Measurements from ENCODE around the gene DACH1. TPM values are rescaled to one million over a fixed set of nuclear protein-coding genes. Genes with fewer than 3 reads are reported as not detected.

DACH1 gene
- total and polyA plus RNA-seq, 2 donors (not counting 1 experiment from before 2014, with no cell fraction given) = 0.02 to 0.33 TPM

- no peak for TF ChIP-seq CTCF (conservative IDR thresholded peaks at IDR 0.05 in 1 of 2, IDR thresholded peaks at IDR 0.05 in 1 of 2; ENCODE audit: low read depth in 1 of 2, low read length in 2 of 2)
- TF ChIP-seq EZH2 (IDR thresholded peaks at IDR 0.05; ENCODE audit: low read length, missing control alignments) = no peak
- Histone ChIP-seq H3K4me2 (ENCODE audit: extremely low read depth, insufficient read depth, low read length) (no peak overlapping the region), H3K79me2 (ENCODE audit: control insufficient read depth, insufficient read depth, low read length) (no peaks in the 10 kb centered on the region), H4K20me1 (ENCODE audit: control insufficient read depth, extremely low read depth, insufficient read depth, low read length) (no peaks in the 10 kb centered on the region), H3K9me3 (ENCODE audit: control insufficient read depth, insufficient read depth, low read depth, low read length) (no peaks in the 10 kb centered on the region), H3K4me1 (ENCODE audit: control insufficient read depth, extremely low read depth, insufficient read depth, low read length) (no peaks in the 10 kb centered on the region), H2AFZ (ENCODE audit: low read length) (no peak overlapping the region), H3K27ac (ENCODE audit: insufficient read depth, low read length) (no peak overlapping the region), H3K27me3 (ENCODE audit: control insufficient read depth, insufficient read depth, low read length) (no peaks in the 10 kb centered on the region), H3K9ac (ENCODE audit: insufficient read depth, low read length) (no peak overlapping the region), H3K36me3 (ENCODE audit: control insufficient read depth, insufficient read depth, low read length) (no peaks in the 10 kb centered on the region), H3K4me3 (replicated peaks in 1 of 4; ENCODE audit: control extremely low read depth in 1 of 4, insufficient read depth in 1 of 4, low read depth in 3 of 4, low read length in 4 of 4) (no peak overlapping the region)
- DNase-seq (ENCODE audit: low read depth in 2 of 2) = no peak
These were observed 409.4 kb downstream of the DACH1 start for GRCh38 chr13:71457645-71458044.

- no peaks in the 10 kb centered on the region for H4K20me1 ChIP-seq (ENCODE audit: control insufficient read depth, extremely low read depth, insufficient read depth, low read length)
- DNase-seq (ENCODE audit: low read depth in 2 of 2) = no peak
- no peak overlapping the region for H3K4me3 ChIP-seq (replicated peaks in 1 of 4; ENCODE audit: control extremely low read depth in 1 of 4, insufficient read depth in 1 of 4, low read depth in 3 of 4, low read length in 4 of 4)
- H3K27ac ChIP-seq (ENCODE audit: insufficient read depth, low read length) = no peak overlapping the region
- H3K36me3 ChIP-seq (ENCODE audit: control insufficient read depth, insufficient read depth, low read length) = no peaks in the 10 kb centered on the region
- H2AFZ ChIP-seq (ENCODE audit: low read length) = no peak overlapping the region
- no peak overlapping the region for H3K4me2 ChIP-seq (ENCODE audit: extremely low read depth, insufficient read depth, low read length)
- no peaks in the 10 kb centered on the region for H3K9me3 ChIP-seq (ENCODE audit: control insufficient read depth, insufficient read depth, low read depth, low read length)
- H3K9ac ChIP-seq (ENCODE audit: insufficient read depth, low read length) = no peak overlapping the region
- no peak for TF ChIP-seq EZH2 (IDR thresholded peaks at IDR 0.05; ENCODE audit: low read length, missing control alignments)
- no peak for TF ChIP-seq CTCF (conservative IDR thresholded peaks at IDR 0.05 in 1 of 2, IDR thresholded peaks at IDR 0.05 in 1 of 2; ENCODE audit: low read depth in 1 of 2, low read length in 2 of 2)
- no peaks in the 10 kb centered on the region for H3K79me2 ChIP-seq (ENCODE audit: control insufficient read depth, insufficient read depth, low read length)
- H3K27me3 ChIP-seq (ENCODE audit: control insufficient read depth, insufficient read depth, low read length) = no peaks in the 10 kb centered on the region
- no peaks in the 10 kb centered on the region for H3K4me1 ChIP-seq (ENCODE audit: control insufficient read depth, extremely low read depth, insufficient read depth, low read length)
These were observed 410.9 kb downstream of the DACH1 start for GRCh38 chr13:71456136-71456535.

GRCh38 chr13:71454509-71454908 lies 412.5 kb downstream of the DACH1 start:
- Histone ChIP-seq H2AFZ (ENCODE audit: low read length) (no peak overlapping the region), H3K4me3 (replicated peaks in 1 of 4; ENCODE audit: control extremely low read depth in 1 of 4, insufficient read depth in 1 of 4, low read depth in 3 of 4, low read length in 4 of 4) (no peak overlapping the region), H3K4me2 (ENCODE audit: extremely low read depth, insufficient read depth, low read length) (no peak overlapping the region), H3K9ac (ENCODE audit: insufficient read depth, low read length) (no peak overlapping the region), H3K36me3 (ENCODE audit: control insufficient read depth, insufficient read depth, low read length) (no peaks in the 10 kb centered on the region), H3K27me3 (ENCODE audit: control insufficient read depth, insufficient read depth, low read length) (no peaks in the 10 kb centered on the region), H3K27ac (ENCODE audit: insufficient read depth, low read length) (no peak overlapping the region), H3K4me1 (ENCODE audit: control insufficient read depth, extremely low read depth, insufficient read depth, low read length) (no peaks in the 10 kb centered on the region), H3K79me2 (ENCODE audit: control insufficient read depth, insufficient read depth, low read length) (no peaks in the 10 kb centered on the region), H3K9me3 (ENCODE audit: control insufficient read depth, insufficient read depth, low read depth, low read length) (no peaks in the 10 kb centered on the region), H4K20me1 (ENCODE audit: control insufficient read depth, extremely low read depth, insufficient read depth, low read length) (no peaks in the 10 kb centered on the region)
- DNase-seq (ENCODE audit: low read depth in 2 of 2) = no peak
- no peak for TF ChIP-seq EZH2 (IDR thresholded peaks at IDR 0.05; ENCODE audit: low read length, missing control alignments)
- TF ChIP-seq CTCF (conservative IDR thresholded peaks at IDR 0.05 in 1 of 2, IDR thresholded peaks at IDR 0.05 in 1 of 2; ENCODE audit: low read depth in 1 of 2, low read length in 2 of 2) = no peak

All from fibroblast of lung (primary cell).